H7 (cell line): ENCODE data around the gene KCNK1. TPM values are rescaled to one million over a fixed set of nuclear protein-coding genes. Genes with fewer than 3 reads are reported as not detected.

Experiments used
- DNase-seq: peaks from one replicate; pipeline ENCODE4 v3.0.0; 2012
- H3K27me3 ChIP-seq: 2 replicates; pipeline ENCODE4 v1.6.0; 2011; ENCODE audit warnings: mild to moderate bottlenecking, low read length; ENCODE audit not compliant: control insufficient read depth, insufficient read depth
- H3K36me3 ChIP-seq: replicated peaks from 2 replicates; pipeline ENCODE4 v1.5.1; 2011; ENCODE audit warnings: low read length; ENCODE audit not compliant: control insufficient read depth, insufficient read depth
- H3K4me3 ChIP-seq: 2 replicates; pipeline ENCODE4 v1.5.1; 2011; ENCODE audit warnings: low read depth, mild to moderate bottlenecking, control low read depth, low read length, moderate library complexity; ENCODE audit not compliant: insufficient read depth
- total RNA-seq: library from RNA; depleted of rRNA; stranded (reverse); fragments of >200 nt; shearing (Covaris generic); gene quantifications from 2 replicates; pipeline ENCODE4 v1.2.3, GENCODE V29; 2014

The KCNK1 gene
- total RNA-seq, 1 experiment from 2014 or later: 34.4 TPM

GRCh38 chr1:233707153-233707879 lies 93.4 kb downstream of the KCNK1 start:
- no peaks in the 10 kb centered on the region for H3K36me3 ChIP-seq
- H3K4me3 ChIP-seq: no peak overlapping the region
- no peaks in the 10 kb centered on the region for H3K27me3 ChIP-seq
- DNase-seq: no peak

GRCh38 chr1:233707880-233708815 lies 94.2 kb downstream of the KCNK1 start:
- Histone ChIP-seq H3K27me3 (no peaks in the 10 kb centered on the region), H3K36me3 (no peaks in the 10 kb centered on the region), H3K4me3 (no peak overlapping the region)
- no peak for DNase-seq

- H3K36me3 ChIP-seq: no peaks in the 10 kb centered on the region
- no peak overlapping the region for H3K4me3 ChIP-seq
- DNase-seq: no peak
- H3K27me3 ChIP-seq: no peaks in the 10 kb centered on the region
Observed at GRCh38 chr1:233710031-233710430, 96.1 kb downstream of the KCNK1 start.

- H3K27me3 ChIP-seq: no peaks in the 10 kb centered on the region
- no peak for DNase-seq
Observed at GRCh38 chr1:233710507-233710906, 96.6 kb downstream of the KCNK1 start.

GRCh38 chr1:233714631-233715217 lies 100.8 kb downstream of the KCNK1 start:
- no peak for DNase-seq
- Histone ChIP-seq H3K4me3 (no peak overlapping the region), H3K27me3 (no peaks in the 10 kb centered on the region), H3K36me3 (no peaks in the 10 kb centered on the region)

More at GRCh38 chr1:233710507-233710906, 96.6 kb downstream of the KCNK1 start:
- Histone ChIP-seq H3K4me3 (no peak overlapping the region), H3K36me3 (no peaks in the 10 kb centered on the region)

GRCh38 chr1:233718057-233718456 lies 104.2 kb downstream of the KCNK1 start:
- H3K4me3 ChIP-seq: no peak overlapping the region
- H3K36me3 ChIP-seq: no peaks in the 10 kb centered on the region
- H3K27me3 ChIP-seq: no peaks in the 10 kb centered on the region

GRCh38 chr1:233719655-233720341 lies 105.9 kb downstream of the KCNK1 start:
- DNase-seq: no peak
- no peaks in the 10 kb centered on the region for H3K27me3 ChIP-seq
- H3K36me3 ChIP-seq: no peaks in the 10 kb centered on the region
- H3K4me3 ChIP-seq: no peak overlapping the region

More at GRCh38 chr1:233718057-233718456, 104.2 kb downstream of the KCNK1 start:
- DNase-seq: no peak

GRCh38 chr1:233721004-233721595 lies 107.2 kb downstream of the KCNK1 start:
- no peaks in the 10 kb centered on the region for H3K36me3 ChIP-seq
- DNase-seq: no peak

More at GRCh38 chr1:233721004-233721595, 107.2 kb downstream of the KCNK1 start:
- no peak overlapping the region for H3K4me3 ChIP-seq
- no peaks in the 10 kb centered on the region for H3K27me3 ChIP-seq
